ENCODE results near the gene LRRC49. TPM values are rescaled to one million over a fixed set of nuclear protein-coding genes. Genes with fewer than 3 reads are reported as not detected.

Gene LRRC49
- total and polyA plus RNA-seq, 2 of the 13 experiments (the other 11 are each of a cell fraction or from before 2014, with no cell fraction given), result 0.57 to 1.00 TPM

DNA sequence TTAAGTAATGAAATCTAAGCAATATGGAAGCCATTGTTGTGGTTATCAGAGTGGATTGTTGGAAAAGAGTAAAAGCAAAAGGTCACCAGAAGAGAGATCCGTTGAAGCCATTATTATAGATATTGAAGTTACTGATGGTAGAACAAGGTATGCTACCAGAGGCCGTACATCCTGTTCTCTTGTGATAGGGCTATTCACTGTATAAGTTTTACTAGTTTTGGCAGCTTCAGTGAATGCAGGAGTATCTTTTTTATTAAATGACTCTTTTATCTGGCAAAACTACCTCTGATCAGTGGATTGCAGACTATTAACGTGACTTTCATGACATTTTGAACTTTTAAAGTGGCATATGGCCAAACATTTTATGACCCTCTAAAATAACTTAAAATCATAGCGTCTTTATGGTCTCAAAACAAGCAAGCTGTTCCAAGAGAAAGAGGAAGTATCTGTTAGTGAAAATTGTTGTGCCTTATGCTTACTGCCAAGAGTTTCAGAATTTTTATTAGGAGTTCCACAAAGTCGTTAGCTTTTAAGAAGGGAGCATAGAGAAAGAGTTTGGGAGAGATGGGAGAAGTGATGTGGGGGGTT lies 102.9 kb downstream of the LRRC49 start:
- WGBS (ENCODE audit: low lambda C conversion rate), result 12% methylated on average over 5 of the region's 5 CpGs
- no peak for DNase-seq (ENCODE audit: low spot score)
- in situ Hi-C loops (cut with HindIII; ENCODE audit: extremely low pct_ligation_motif_present, low pct_unique_long_range_greater_than_20kb), result no loop called here

More for the DNA sequence above, 102.9 kb downstream of the LRRC49 start:
- CTCF ChIA-PET (ENCODE audit: low intra/inter-chr PET ratio, low total read pairs), result no interaction called here
- H4K20me1 ChIP-seq (ENCODE audit: insufficient read depth, low read length), result no peaks in the 10 kb centered on the region
- BruUV-seq (replicated peaks), result no TSS peak
- no peaks in the 10 kb centered on the region for H3K27me3 ChIP-seq (ENCODE audit: control insufficient read depth in 1 of 2, insufficient read depth in 2 of 2, low read length in 2 of 2)
- no peak for ATAC-seq
- no peak for FAIRE-seq
- no peak overlapping the region for H3K27ac ChIP-seq (ENCODE audit: extremely low read length, insufficient read depth, low read length)
- intact Hi-C loops (cut with micrococcal nuclease; ENCODE audit: unreplicated experiment), result no loop called here
- POLR2A ChIA-PET, result no interaction called here
- H3K79me2 ChIP-seq (ENCODE audit: insufficient read depth, low read length), result no peaks in the 10 kb centered on the region
- H2AFZ ChIP-seq (ENCODE audit: low read length), result no peak overlapping the region
- H3K4me3 ChIP-seq (replicated peaks in 1 of 3; ENCODE audit: insufficient read depth in 1 of 3, low read depth in 2 of 3, low read length in 3 of 3), result no peak overlapping the region
- H3K9me3 ChIP-seq (ENCODE audit: low read length), result no peaks in the 10 kb centered on the region
- no peak overlapping the region for H3K9ac ChIP-seq (ENCODE audit: insufficient read depth, low read depth, low read length)
- H3K4me2 ChIP-seq (ENCODE audit: low read depth, low read length), result no peak overlapping the region
- no peaks in the 10 kb centered on the region for H3K4me1 ChIP-seq (ENCODE audit: insufficient read depth, low read length)
- H3K36me3 ChIP-seq (replicated peaks in 1 of 2; ENCODE audit: control insufficient read depth in 1 of 2, insufficient read depth in 2 of 2, low read length in 2 of 2), result no peaks in the 10 kb centered on the region
- TF ChIP-seq KAT2B (IDR thresholded peaks at IDR 0.05; ENCODE audit: borderline replicate concordance, low read depth, low read length), result no peak
- TF ChIP-seq KMT2A (CRISPR knock-in tag; IDR thresholded peaks at IDR 0.05), result no peak
- no peak for TF ChIP-seq SP1 (IDR thresholded peaks at IDR 0.05)
- no peak for TF ChIP-seq SP1 (CRISPR knock-in tag; IDR thresholded peaks at IDR 0.05)
- TF ChIP-seq ZNF264 (CRISPR knock-in tag; IDR thresholded peaks at IDR 0.05), result no peak
- TF ChIP-seq ZNF530 (CRISPR knock-in tag; IDR thresholded peaks at IDR 0.05; ENCODE audit: low read depth), result no peak
- TF ChIP-seq, protein P1, sequence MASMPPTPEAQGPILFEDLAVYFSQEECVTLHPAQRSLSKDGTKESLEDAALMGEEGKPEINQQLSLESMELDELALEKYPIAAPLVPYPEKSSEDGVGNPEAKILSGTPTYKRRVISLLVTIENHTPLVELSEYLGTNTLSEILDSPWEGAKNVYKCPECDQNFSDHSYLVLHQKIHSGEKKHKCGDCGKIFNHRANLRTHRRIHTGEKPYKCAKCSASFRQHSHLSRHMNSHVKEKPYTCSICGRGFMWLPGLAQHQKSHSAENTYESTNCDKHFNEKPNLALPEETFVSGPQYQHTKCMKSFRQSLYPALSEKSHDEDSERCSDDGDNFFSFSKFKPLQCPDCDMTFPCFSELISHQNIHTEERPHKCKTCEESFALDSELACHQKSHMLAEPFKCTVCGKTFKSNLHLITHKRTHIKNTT (CRISPR knock-in tag; IDR thresholded peaks at IDR 0.05), result no peak
- no peak for TF ChIP-seq HDAC2 (CRISPR knock-in tag; IDR thresholded peaks at IDR 0.05)
- TF ChIP-seq, protein P2, sequence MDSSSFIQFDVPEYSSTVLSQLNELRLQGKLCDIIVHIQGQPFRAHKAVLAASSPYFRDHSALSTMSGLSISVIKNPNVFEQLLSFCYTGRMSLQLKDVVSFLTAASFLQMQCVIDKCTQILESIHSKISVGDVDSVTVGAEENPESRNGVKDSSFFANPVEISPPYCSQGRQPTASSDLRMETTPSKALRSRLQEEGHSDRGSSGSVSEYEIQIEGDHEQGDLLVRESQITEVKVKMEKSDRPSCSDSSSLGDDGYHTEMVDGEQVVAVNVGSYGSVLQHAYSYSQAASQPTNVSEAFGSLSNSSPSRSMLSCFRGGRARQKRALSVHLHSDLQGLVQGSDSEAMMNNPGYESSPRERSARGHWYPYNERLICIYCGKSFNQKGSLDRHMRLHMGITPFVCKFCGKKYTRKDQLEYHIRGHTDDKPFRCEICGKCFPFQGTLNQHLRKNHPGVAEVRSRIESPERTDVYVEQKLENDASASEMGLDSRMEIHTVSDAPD (CRISPR knock-in tag; IDR thresholded peaks at IDR 0.05), result no peak
- TF ChIP-seq, protein P3, sequence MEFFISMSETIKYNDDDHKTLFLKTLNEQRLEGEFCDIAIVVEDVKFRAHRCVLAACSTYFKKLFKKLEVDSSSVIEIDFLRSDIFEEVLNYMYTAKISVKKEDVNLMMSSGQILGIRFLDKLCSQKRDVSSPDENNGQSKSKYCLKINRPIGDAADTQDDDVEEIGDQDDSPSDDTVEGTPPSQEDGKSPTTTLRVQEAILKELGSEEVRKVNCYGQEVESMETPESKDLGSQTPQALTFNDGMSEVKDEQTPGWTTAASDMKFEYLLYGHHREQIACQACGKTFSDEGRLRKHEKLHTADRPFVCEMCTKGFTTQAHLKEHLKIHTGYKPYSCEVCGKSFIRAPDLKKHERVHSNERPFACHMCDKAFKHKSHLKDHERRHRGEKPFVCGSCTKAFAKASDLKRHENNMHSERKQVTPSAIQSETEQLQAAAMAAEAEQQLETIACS (CRISPR knock-in tag; IDR thresholded peaks at IDR 0.05), result no peak
- TF ChIP-seq, protein P4, sequence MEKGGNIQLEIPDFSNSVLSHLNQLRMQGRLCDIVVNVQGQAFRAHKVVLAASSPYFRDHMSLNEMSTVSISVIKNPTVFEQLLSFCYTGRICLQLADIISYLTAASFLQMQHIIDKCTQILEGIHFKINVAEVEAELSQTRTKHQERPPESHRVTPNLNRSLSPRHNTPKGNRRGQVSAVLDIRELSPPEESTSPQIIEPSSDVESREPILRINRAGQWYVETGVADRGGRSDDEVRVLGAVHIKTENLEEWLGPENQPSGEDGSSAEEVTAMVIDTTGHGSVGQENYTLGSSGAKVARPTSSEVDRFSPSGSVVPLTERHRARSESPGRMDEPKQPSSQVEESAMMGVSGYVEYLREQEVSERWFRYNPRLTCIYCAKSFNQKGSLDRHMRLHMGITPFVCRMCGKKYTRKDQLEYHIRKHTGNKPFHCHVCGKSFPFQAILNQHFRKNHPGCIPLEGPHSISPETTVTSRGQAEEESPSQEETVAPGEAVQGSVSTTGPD (CRISPR knock-in tag; IDR thresholded peaks at IDR 0.05), result no peak
- TF ChIP-seq SRSF9 (IDR thresholded peaks at IDR 0.05; ENCODE audit: borderline replicate concordance, insufficient read depth, low read depth, low read length, poor library complexity, severe bottlenecking), result no peak
- no peak for TF ChIP-seq ASH2L (IDR thresholded peaks at IDR 0.05; ENCODE audit: insufficient read length, low read depth, low read length)
- no peak for TF ChIP-seq ZIK1 (CRISPR knock-in tag; IDR thresholded peaks at IDR 0.05; ENCODE audit: borderline replicate concordance, low read depth)

Measured in HepG2 (cell line).